ENCODE data around the gene PRDM16.
"Not testable (repeated sequence)": the region's sequence is repeated elsewhere in the genome, so short reads cannot be mapped to it uniquely, and the experiment has no call there.

The PRDM16 gene

GRCh38 chr1:3227351-3227704 is 158.3 kb downstream of the PRDM16 start:
- DNase-seq (ENCODE audit: low read depth): no peak

DNA sequence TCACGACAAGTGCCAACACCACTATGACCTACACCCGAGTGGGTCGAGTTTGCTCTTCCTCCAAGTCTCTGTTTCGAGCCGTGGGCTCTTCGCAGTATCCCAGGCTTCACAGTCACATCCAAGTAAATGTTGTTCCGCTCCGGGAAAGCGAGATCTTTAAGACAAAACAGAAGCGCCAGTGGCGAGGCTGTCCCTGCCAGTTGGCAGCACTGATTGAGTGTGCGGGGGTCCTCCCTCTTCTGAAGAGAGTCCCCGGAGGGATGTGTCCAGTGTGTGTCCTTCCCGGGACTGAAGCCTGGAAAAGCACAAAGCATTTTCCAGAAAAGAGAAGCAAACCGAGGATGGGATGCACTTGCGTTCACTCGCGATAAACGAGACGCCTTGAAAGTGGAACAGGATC is 158.9 kb downstream of the PRDM16 start:
- DNase-seq (ENCODE audit: low read depth): no peak

- no peak for DNase-seq (ENCODE audit: low read depth)
These were observed 160.2 kb downstream of the PRDM16 start for GRCh38 chr1:3229081-3229725.

DNA sequence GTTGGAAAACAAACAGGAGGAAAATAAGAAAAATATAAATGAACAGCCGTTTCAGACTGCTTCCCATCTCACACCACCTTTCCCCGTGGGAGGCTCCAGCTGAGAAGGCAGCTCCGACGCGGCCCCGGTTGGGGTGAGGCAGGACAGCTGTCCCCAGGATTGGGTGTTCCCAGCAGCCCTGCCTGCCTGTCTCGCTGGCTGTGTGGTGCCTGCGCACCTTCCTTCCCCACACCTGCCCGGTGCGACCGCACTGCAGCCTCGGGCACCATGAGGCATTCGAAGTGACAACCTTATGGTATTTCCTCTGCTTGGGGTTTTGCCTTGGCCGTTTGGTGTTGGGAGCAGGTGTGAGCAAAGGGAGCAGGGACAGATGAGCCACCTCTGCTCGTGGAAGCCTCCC is 161.6 kb downstream of the PRDM16 start:
- no peak for DNase-seq (ENCODE audit: low read depth)

DNA sequence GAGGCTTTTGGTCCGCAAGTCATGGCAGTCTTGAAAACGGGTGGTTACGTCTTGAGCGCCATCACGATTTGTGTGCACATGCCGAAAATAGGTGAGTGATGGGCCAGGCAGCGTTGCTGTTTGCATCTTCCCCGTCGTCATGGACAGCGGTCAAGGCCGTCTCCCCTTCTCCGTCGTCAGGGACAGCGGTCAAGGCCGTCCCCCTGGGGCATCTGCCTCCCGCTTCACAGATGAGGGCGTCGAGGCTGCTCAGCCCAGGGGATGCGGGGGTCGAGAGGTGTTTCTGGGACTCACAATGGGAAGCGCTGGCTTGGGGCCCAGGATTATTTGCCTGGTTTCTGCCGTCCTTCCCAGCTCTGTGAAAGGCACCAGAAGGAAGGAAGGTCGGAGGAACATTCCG is 162.2 kb downstream of the PRDM16 start:
- no peak for DNase-seq (ENCODE audit: low read depth)

GRCh38 chr1:3231826-3232225 is 162.8 kb downstream of the PRDM16 start:
- no peak for DNase-seq (ENCODE audit: low read depth)

- DNase-seq (ENCODE audit: low read depth): no peak
These were observed 164.0 kb downstream of the PRDM16 start for GRCh38 chr1:3233031-3233430.

DNA sequence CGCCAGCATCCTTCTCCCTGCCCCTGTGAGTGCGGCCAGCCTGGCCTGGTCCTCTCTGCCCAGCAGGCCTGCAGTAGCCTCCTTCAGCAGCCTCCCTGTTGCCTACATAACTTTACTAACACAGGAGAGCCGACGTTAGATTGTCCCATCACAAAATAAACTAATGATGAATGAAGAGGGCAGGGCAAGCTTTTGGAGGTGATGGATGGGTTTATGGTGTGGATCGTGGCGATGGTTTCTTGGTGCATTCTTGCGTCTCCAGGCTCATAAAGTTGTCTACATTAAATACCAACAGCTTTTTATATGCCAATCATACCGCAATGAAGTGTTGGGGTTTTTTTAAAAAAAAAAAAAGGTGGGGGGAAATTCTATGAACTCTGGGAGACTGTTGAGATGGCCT is 164.5 kb downstream of the PRDM16 start:
- no peak for DNase-seq (ENCODE audit: low read depth)

DNA sequence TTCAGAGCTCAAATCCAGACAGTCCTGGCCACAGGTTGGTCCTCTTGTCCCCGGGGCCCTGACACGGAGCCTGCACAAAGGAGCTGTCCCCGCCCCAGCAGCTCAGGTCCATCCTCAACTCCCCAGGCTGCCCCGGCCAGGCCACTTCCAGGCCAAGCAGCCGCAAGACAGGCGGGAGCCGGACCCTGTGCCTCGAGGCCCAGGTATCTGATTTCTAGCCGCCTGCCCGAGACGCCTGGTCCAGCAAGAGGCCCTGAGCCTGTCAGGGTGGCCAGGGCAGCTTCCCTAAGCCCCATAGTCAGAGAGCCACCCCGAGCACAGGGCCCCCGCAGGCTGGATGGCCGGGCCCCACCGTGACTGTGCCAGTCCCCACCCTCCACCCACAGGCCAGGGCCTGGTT is 165.3 kb downstream of the PRDM16 start:
- DNase-seq (ENCODE audit: low read depth): no peak

DNA sequence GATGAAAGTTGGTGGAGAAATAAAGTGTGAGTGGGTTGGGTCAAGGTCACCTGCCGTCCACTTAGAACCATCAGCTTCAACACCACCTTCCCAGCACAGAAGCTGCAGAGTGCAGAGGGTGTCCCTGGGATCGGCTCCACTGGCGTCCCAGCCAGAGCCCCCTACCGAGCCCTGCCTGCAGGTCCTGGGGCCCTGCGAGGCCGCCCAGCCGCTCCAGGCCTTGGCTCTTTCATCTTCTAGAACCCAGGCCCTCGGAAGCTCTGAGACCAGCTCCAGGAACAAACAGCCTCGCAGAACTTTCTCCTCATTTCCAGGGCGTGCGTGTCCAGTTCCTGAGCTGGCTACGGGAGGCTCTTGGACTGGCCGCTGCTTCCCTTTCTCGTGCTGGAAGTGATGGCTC is 166.0 kb downstream of the PRDM16 start:
- no peak for DNase-seq (ENCODE audit: low read depth)

- no peak for DNase-seq (ENCODE audit: low read depth)
These were observed 166.5 kb downstream of the PRDM16 start for GRCh38 chr1:3235496-3235895.

GRCh38 chr1:3236361-3236760 is 167.4 kb downstream of the PRDM16 start:
- DNase-seq (ENCODE audit: low read depth): no peak

DNA sequence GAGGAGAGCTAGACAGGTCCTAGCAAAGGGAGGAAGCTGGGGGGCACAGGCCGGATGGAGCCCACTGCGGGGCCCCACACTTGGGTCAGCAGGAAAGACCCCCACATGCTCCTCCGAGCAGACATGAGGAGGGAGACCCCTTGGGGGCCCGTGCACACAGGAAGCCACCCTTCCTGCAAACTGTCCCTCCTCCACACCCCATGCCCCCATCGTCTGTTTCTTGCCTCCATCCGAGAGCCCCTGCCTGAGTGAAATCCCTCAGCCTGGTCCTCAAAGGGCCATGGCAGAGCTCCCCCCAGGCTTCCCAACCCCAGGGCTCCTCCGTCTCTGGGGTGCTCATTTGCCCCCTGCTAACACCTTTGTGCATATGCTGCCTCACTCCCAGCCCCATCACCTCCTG is 168.0 kb downstream of the PRDM16 start:
- DNase-seq (ENCODE audit: low read depth): no peak

- DNase-seq (ENCODE audit: low read depth): no peak
These were observed 168.6 kb downstream of the PRDM16 start for GRCh38 chr1:3237570-3237969.

DNA sequence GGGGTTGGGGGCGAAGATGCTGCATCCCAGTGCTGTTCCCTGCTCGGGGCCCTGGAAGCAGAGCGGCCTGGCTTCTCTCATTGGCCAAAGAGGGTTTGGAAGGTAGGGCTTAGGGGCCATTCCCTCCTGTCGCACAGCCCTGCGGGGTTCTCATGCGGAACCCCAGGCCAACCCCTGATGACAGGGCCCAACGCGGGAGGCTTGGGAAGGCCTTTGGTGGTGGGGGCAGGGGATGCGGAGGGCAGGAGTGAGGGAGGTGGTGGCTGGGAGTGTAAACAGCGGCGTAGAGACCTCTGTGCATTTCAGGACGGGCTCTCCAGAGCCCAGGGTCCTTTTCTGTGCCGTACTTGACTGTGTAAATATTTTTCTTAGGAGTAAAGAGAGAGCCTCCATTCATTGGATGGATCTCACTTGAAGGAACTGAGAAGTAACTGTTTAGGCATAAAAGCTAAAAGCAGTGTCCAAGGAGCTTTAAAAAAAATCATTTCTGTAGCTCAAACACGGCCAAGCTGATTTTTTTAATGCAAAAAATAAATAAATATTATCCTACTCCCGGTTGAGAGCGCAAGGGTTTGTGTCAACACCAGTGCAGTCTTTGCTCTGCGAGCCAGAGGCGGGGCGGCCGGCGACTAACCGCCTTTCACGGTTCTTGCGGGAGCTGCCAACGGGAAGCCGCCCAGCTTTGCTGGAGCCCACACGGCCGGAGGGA is 169.1 kb downstream of the PRDM16 start:
- DNase-seq (ENCODE audit: low read depth): no peak

- no peak for DNase-seq (ENCODE audit: low read depth)
These were observed 169.8 kb downstream of the PRDM16 start for GRCh38 chr1:3238703-3239278.

GRCh38 chr1:3239991-3240390 is 171.0 kb downstream of the PRDM16 start:
- DNase-seq (ENCODE audit: low read depth): not testable (repeated sequence)

DNA sequence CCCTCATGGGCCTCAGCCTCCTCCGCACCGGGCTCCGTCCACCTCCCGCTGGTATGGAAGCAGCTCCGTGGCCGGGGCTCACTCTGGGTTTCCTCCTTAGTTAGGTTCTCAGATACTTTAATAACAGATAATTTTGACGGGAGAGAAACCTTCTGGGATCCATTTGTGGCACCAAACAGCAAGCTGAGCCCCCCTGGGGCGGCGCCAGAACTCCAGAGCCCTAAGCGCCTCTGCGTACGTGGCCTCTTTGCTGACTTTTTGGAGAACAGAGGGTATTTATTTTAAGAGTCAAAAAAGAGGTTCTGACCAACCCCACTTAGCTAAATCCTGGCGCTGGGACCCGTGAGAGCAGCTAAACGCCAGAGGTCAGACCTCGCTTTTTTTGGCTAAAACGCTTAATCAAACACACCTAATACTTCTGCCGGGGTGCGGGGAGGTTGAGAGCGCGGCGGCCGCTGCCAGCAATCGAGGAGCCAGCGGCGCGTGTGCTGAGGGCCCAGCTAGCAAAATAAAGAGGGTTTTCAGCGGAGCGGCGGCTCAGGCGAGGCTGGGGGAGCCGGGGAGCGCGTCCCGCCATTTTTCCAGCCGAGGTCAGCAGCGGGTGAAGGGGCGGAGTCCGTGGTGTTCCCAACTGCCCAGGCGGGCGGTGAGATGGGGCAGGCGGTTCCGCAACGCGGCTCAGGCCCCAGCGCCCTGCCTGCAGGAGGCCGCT is 171.7 kb downstream of the PRDM16 start:
- DNase-seq (ENCODE audit: low read depth): no peak

- DNase-seq (ENCODE audit: low read depth): no peak
These were observed 172.2 kb downstream of the PRDM16 start for GRCh38 chr1:3241236-3241550.

DNA sequence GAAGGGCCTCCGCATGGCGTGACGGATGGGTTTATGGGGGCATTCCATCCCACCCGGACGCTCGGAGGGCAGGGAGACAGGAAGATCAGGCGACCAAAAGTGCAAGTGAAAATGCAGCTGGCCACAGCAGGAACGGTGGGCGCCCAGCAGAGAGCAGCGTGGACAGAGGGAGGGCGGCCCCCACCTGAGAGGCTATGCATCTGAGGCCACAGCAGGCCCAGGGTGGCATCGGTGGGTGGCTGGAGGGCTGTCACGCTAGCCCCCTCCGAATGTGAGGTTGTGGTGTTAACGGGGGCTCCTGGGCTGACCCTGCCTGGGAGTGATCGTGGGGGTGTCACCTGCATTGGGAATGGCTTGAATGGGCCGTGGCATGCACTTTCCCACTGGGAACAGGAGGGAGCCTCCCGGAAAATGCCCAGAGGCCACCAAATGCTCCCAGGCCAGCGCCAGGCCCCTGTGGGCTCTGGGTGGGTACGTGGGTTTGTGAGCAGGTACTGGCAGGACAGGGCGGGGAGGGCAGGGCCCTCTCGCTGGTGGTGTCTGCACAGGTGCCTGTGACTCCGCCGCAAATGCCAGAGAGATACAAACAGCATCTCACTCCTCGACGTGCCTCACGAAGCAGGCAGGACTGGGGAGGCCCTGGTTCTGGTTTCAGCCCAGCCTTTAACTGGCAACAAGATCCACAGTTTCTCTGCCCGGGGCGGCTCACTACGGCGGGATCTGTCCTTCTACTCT is 172.8 kb downstream of the PRDM16 start:
- DNase-seq (ENCODE audit: low read depth): no peak

DNA sequence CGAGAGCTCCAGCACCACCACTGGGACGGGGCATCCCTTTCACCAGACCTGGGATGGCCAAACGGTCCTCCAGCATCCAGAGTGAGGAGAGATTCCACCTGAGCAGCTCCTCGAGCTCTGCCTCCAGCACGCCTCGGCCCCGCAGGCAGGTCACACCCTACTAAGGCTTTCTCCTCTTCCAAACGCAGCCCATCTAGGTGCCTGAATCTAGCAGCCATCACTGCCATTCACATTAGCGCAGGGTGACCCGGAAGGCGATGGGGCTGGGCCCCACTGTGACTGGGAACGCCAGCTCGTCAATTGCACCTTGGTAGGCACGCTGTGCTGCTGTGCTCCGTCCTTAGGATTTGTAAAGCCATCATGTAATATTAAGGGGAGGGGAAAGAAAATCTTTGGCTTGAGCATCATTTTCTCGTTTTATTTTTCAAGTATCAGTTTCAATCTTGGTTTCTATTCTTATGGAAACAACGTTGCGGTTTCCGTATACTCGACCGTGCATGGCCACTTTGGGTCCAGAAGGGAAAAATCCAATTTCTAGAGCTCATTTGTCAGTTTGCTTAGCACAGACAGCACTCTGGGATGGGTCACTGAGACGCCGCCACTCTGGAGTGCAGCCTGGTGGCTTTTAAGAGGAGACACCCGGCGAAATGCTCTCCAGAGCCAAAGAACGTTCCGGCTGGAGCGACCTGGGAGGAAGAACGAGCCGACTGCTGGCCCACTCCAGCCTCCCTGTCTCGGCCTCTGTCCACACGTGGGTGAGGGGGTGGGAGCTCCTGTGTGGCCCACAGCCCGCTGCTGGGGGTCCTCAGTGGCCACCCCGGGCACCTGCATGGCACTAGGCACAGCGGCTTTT is 173.6 kb downstream of the PRDM16 start:
- no peak for DNase-seq (ENCODE audit: low read depth)

DNA sequence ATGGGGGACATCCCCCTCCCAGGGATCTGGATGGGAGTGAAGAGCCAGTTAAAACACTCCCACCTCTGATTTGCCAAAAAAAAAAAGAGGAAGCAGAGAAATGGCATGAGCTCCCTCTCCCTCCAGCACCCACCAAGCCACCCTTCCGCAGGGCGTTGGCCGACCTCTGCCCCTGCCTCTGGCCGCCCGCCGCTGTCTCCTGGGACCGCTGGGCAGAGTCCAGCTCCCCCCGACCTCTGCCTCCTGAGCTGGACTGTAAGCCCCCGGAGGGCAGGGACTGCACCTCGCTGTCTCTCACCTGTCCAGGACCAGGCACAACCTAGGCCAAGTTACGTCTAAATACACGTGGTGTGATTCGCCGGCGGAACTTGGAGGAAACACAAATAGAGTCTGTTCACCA is 174.3 kb downstream of the PRDM16 start:
- DNase-seq (ENCODE audit: low read depth): no peak

All from stimulated activated CD8-positive, alpha-beta memory T cell treated with anti-CD3 and anti-CD28 coated beads, Interleukin-15, amount 100 ng/mL, for 24 hours (primary cell).